ENCODE data around the gene ZNF20.

Gene ZNF20

GRCh38 chr19:12133069-12133468, 7.1 kb downstream of the ZNF20 start:
- H3K4me2 ChIP-seq (ENCODE audit: low read depth, low read length), result no peak overlapping the region
- no peak overlapping the region for H3K27ac ChIP-seq (ENCODE audit: low read length)
- H3K36me3 ChIP-seq (replicated peaks; ENCODE audit: insufficient read depth, low read length), result no peaks in the 10 kb centered on the region; the same call in 1 of the 2 replicates
- H3K79me2 ChIP-seq (ENCODE audit: low read length), result no peaks in the 10 kb centered on the region
- TF ChIP-seq, protein P1, sequence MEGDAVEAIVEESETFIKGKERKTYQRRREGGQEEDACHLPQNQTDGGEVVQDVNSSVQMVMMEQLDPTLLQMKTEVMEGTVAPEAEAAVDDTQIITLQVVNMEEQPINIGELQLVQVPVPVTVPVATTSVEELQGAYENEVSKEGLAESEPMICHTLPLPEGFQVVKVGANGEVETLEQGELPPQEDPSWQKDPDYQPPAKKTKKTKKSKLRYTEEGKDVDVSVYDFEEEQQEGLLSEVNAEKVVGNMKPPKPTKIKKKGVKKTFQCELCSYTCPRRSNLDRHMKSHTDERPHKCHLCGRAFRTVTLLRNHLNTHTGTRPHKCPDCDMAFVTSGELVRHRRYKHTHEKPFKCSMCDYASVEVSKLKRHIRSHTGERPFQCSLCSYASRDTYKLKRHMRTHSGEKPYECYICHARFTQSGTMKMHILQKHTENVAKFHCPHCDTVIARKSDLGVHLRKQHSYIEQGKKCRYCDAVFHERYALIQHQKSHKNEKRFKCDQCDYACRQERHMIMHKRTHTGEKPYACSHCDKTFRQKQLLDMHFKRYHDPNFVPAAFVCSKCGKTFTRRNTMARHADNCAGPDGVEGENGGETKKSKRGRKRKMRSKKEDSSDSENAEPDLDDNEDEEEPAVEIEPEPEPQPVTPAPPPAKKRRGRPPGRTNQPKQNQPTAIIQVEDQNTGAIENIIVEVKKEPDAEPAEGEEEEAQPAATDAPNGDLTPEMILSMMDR (IDR thresholded peaks at IDR 0.05; ENCODE audit: low read length), result no peak
- TF ChIP-seq EZH2 (optimal IDR thresholded peaks at IDR 0.05; ENCODE audit: low read depth, low read length) (no peak), EZH2phosphoT487 (IDR thresholded peaks at IDR 0.05; ENCODE audit: low read length) (no peak)
- no peaks in the 10 kb centered on the region for H3F3A ChIP-seq (ENCODE audit: insufficient read depth, low read length)
- no peaks in the 10 kb centered on the region for H3K9me3 ChIP-seq (replicated peaks; ENCODE audit: insufficient read depth, low read length)
- no peak for DNase-seq
- no peaks in the 10 kb centered on the region for H3K27me3 ChIP-seq (replicated peaks; ENCODE audit: insufficient read depth, low read length)
- H3K9me2 ChIP-seq (replicated peaks; ENCODE audit: insufficient read depth, low read length), result no peaks in the 10 kb centered on the region
- no peak overlapping the region for H3K4me3 ChIP-seq (ENCODE audit: low read length)
- H3K9ac ChIP-seq (ENCODE audit: low read length), result no peak overlapping the region
- no peaks in the 10 kb centered on the region for H4K20me1 ChIP-seq (ENCODE audit: insufficient read depth, low read length)
- H3K4me1 ChIP-seq (ENCODE audit: low read length), result no peaks in the 10 kb centered on the region
- no peak overlapping the region for H2AFZ ChIP-seq (ENCODE audit: low read length)

GRCh38 chr19:12126707-12127106, 13.4 kb downstream of the ZNF20 start:
- no peaks in the 10 kb centered on the region for H3F3A ChIP-seq (ENCODE audit: insufficient read depth, low read length)
- H3K79me2 ChIP-seq (ENCODE audit: low read length), result no peaks in the 10 kb centered on the region
- TF ChIP-seq, protein P1 (IDR thresholded peaks at IDR 0.05; ENCODE audit: low read length), result peak; percentile 54
- no peak for TF ChIP-seq EZH2phosphoT487 (IDR thresholded peaks at IDR 0.05; ENCODE audit: low read length)
- TF ChIP-seq EZH2 (optimal IDR thresholded peaks at IDR 0.05; ENCODE audit: low read depth, low read length), result no peak
- peak; percentile 31 for DNase-seq
- no peaks in the 10 kb centered on the region for H3K9me2 ChIP-seq (replicated peaks; ENCODE audit: insufficient read depth, low read length)
- H3K9ac ChIP-seq (ENCODE audit: low read length), result no peak overlapping the region
- no peaks in the 10 kb centered on the region for H3K36me3 ChIP-seq (replicated peaks; ENCODE audit: insufficient read depth, low read length)
- no peak overlapping the region for H3K27ac ChIP-seq (ENCODE audit: low read length)
- no peak overlapping the region for H3K4me2 ChIP-seq (ENCODE audit: low read depth, low read length)
- H4K20me1 ChIP-seq (ENCODE audit: insufficient read depth, low read length), result no peaks in the 10 kb centered on the region
- no peak overlapping the region for H2AFZ ChIP-seq (ENCODE audit: low read length)
- no peaks in the 10 kb centered on the region for H3K27me3 ChIP-seq (replicated peaks; ENCODE audit: insufficient read depth, low read length)
- H3K9me3 ChIP-seq (replicated peaks; ENCODE audit: insufficient read depth, low read length), result no peaks in the 10 kb centered on the region
- H3K4me1 ChIP-seq (ENCODE audit: low read length), result no peaks in the 10 kb centered on the region
- no peak overlapping the region for H3K4me3 ChIP-seq (ENCODE audit: low read length)

DNA sequence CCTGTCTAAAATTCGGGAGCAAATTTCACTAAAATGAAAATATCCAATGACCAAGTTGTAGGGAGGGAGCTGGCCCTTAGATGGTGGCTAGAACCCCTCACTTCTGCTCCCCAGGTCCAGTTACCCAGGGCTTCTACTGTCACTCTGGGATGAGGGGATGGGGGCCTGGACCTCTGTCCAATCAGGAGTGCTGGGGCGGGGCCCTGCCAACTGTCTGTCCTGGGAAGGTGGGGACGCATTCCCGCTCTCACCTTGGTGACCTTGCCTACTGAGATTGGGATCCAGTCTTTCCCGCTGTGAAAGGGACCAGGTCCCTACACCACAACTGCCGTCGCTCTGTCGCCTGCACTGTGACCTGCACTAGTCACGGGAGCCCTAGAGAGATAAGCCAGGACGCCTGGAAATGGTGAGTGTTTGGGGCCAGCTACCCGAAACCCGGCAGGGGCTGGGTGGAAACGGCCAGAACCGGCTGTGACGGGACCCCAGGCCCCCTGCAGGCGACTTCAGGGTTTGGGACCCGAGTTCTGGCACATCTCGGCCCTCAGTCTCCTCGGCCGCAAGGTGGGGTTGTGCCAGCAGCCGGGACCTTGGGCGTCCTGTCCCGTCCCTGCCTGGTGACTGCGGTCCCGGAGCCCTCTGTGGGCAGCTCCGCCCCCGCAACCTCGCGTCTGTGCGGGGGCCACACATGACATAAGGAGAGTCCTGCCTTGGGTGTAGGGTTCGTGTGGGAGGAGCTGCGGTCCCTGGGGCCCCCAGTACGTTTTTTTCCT, 22.8 kb downstream of the ZNF20 start:
- Histone ChIP-seq H2AFZ (ENCODE audit: low read length) (no peak overlapping the region), H3F3A (ENCODE audit: insufficient read depth, low read length) (no peaks in the 10 kb centered on the region), H3K9me2 (replicated peaks; ENCODE audit: insufficient read depth, low read length) (no peaks in the 10 kb centered on the region), H3K79me2 (ENCODE audit: low read length) (no peaks in the 10 kb centered on the region), H3K9me3 (replicated peaks; ENCODE audit: insufficient read depth, low read length) (no peaks in the 10 kb centered on the region), H3K9ac (ENCODE audit: low read length) (no peak overlapping the region), H3K4me3 (ENCODE audit: low read length) (no peak overlapping the region), H3K4me2 (ENCODE audit: low read depth, low read length) (no peak overlapping the region), H3K27ac (ENCODE audit: low read length) (no peak overlapping the region), H3K4me1 (ENCODE audit: low read length) (no peaks in the 10 kb centered on the region), H4K20me1 (ENCODE audit: insufficient read depth, low read length) (no peaks in the 10 kb centered on the region), H3K36me3 (replicated peaks; ENCODE audit: insufficient read depth, low read length) (no peaks in the 10 kb centered on the region), H3K27me3 (replicated peaks; ENCODE audit: insufficient read depth, low read length) (no peaks in the 10 kb centered on the region)
- no peak for DNase-seq
- TF ChIP-seq, protein P1 (IDR thresholded peaks at IDR 0.05; ENCODE audit: low read length), result no peak
- TF ChIP-seq EZH2phosphoT487 (IDR thresholded peaks at IDR 0.05; ENCODE audit: low read length), result no peak

All from MM.1S (cell line).